K562 (cell line): ENCODE measurements around the gene CUL1. TPM values are rescaled to one million over a fixed set of nuclear protein-coding genes. Genes with fewer than 3 reads are reported as not detected.

Experiments
- CAMTA2 ChIP-seq: fragments of 250-450 bp; sonication (Bioruptor Pico); conservative IDR thresholded peaks from 2 replicates; pipeline ENCODE4 v1.5.1; 2022
- CBFA2T3 ChIP-seq: fragments of 450-650 bp; IDR thresholded peaks from 2 replicates; pipeline ENCODE4 v1.6.1; 2017
- CLOCK ChIP-seq: fragments of 250-450 bp; sonication (Bioruptor Pico); IDR thresholded peaks from 2 replicates; pipeline ENCODE4 v1.4.0; 2020; ENCODE audit warnings: mild to moderate bottlenecking, moderate library complexity, borderline replicate concordance
- CXXC5 ChIP-seq: fragments of 250-450 bp; sonication (Bioruptor Pico); IDR thresholded peaks from 2 replicates; pipeline ENCODE4 v1.8.0; 2022; ENCODE audit warnings: inconsistent platforms, mild to moderate bottlenecking, moderate library complexity
- DACH1 ChIP-seq: fragments of 450-650 bp; IDR thresholded peaks from 2 replicates; pipeline ENCODE4 v1.6.1; 2018; ENCODE audit not compliant: partially characterized antibody
- ELF2 ChIP-seq: fragments of 250-450 bp; sonication (Bioruptor Pico); IDR thresholded peaks from 2 replicates; pipeline ENCODE4 v1.5.0; 2021; ENCODE audit warnings: mild to moderate bottlenecking
- GATA2 ChIP-seq: sonication (generic); formaldehyde crosslinking; IDR thresholded peaks from 2 replicates; pipeline ENCODE4 v1.4.0; 2020; ENCODE audit warnings: mild to moderate bottlenecking, missing genetic modification reagents
- HDAC1 ChIP-seq, 2 experiments: fragments of 450-650 bp; IDR thresholded peaks; 2 replicates each; pipeline ENCODE4 v1.6.1; 2016 to 2017; ENCODE audit warnings: inconsistent platforms in 1 of 2, mild to moderate bottlenecking in 1 of 2, moderate library complexity in 1 of 2
- JUN ChIP-seq, 2 experiments: sonication (generic) in 1 of 2; formaldehyde crosslinking in 1 of 2; IDR thresholded peaks; 2 replicates each; pipeline versions ENCODE4 v1.6.1 to v1.8.0; 2012 to 2022; ENCODE audit warnings: borderline replicate concordance in 2 of 2, mild to moderate bottlenecking in 2 of 2, improper control_type of control experiment in 1 of 2, low read depth in 1 of 2, low read length in 1 of 2, missing genetic modification reagents in 1 of 2
- KDM5B ChIP-seq: fragments of 200-600 bp; sonication (generic); IDR thresholded peaks from 2 replicates; pipeline ENCODE4 v1.6.1; 2012; ENCODE audit warnings: low read depth, mild to moderate bottlenecking, moderate library complexity, low read length, control low read depth, inconsistent platforms; ENCODE audit not compliant: insufficient replicate concordance
- KLF16 ChIP-seq: IDR thresholded peaks from 2 replicates; pipeline ENCODE4 v1.6.1; 2016; ENCODE audit warnings: antibody characterized with exemption
- NR2C2 ChIP-seq, 2 experiments: fragments of 200-800 bp in 1 of 2; sonication (Bioruptor generic) in 1 of 2; sonication (generic) in 1 of 2; formaldehyde crosslinking in 1 of 2; IDR thresholded peaks; 2 replicates each; pipeline versions ENCODE4 v1.6.1 to v1.8.0; 2016 to 2022; ENCODE audit warnings: mild to moderate bottlenecking in 1 of 2, missing compliant biosample characterization in 1 of 2, missing genetic modification characterization in 1 of 2, missing genetic modification reagents in 1 of 2
- PCBP2 ChIP-seq: fragments of 200-400 bp; formaldehyde crosslinking; IDR thresholded peaks from 2 replicates; pipeline ENCODE4 v1.6.1; 2018; ENCODE audit warnings: low read length, low read depth, mild to moderate bottlenecking, moderate library complexity; ENCODE audit not compliant: poor library complexity, severe bottlenecking
- PML ChIP-seq: IDR thresholded peaks from 2 replicates; pipeline ENCODE4 v1.6.1; 2012; ENCODE audit warnings: low read length, inconsistent platforms
- RBBP5 ChIP-seq: fragments of 200-600 bp; sonication (generic); IDR thresholded peaks from 2 replicates; pipeline ENCODE4 v1.6.1; 2012; ENCODE audit warnings: borderline replicate concordance, mild to moderate bottlenecking, low read length, control low read depth, inconsistent platforms; ENCODE audit not compliant: insufficient read depth, poor library complexity, severe bottlenecking
- RBM25 ChIP-seq: fragments of 200-400 bp; formaldehyde crosslinking; IDR thresholded peaks from 2 replicates; pipeline ENCODE4 v1.6.1; 2018; ENCODE audit warnings: low read length, low read depth, moderate library complexity; ENCODE audit not compliant: severe bottlenecking
- RCOR1 ChIP-seq, 2 experiments: IDR thresholded peaks; 2 replicates each; pipeline ENCODE4 v1.6.1; 2012; ENCODE audit warnings: low read depth in 2 of 2, low read length in 2 of 2, borderline replicate concordance in 1 of 2, improper control_type of control experiment in 1 of 2
- SMAD2 ChIP-seq: fragments of 150-350 bp; IDR thresholded peaks from 2 replicates; pipeline ENCODE4 v1.6.1; 2014; ENCODE audit warnings: low read depth, mild to moderate bottlenecking, low read length
- TCF3 ChIP-seq: sonication (generic); formaldehyde crosslinking; IDR thresholded peaks from 2 replicates; pipeline ENCODE4 v1.4.0; 2020; ENCODE audit warnings: mild to moderate bottlenecking, missing genetic modification reagents
- TCF7 ChIP-seq: sonication (generic); IDR thresholded peaks from 2 replicates; pipeline ENCODE4 v1.6.1; 2016; ENCODE audit warnings: antibody characterized with exemption, borderline replicate concordance
- ZC3H4 ChIP-seq: sonication (generic); formaldehyde crosslinking; IDR thresholded peaks from 2 replicates; pipeline ENCODE4 v1.9.0; 2021; ENCODE audit warnings: missing genetic modification reagents, borderline replicate concordance
- ZNF134 ChIP-seq: fragments of 250-450 bp; sonication (Bioruptor Pico); conservative IDR thresholded peaks from 2 replicates; pipeline ENCODE4 v1.4.0; 2020
- ZNF395 ChIP-seq: fragments of 200-800 bp; sonication (Bioruptor generic); IDR thresholded peaks from 2 replicates; pipeline ENCODE4 v1.6.1; 2017; ENCODE audit warnings: missing genetic modification characterization, missing compliant biosample characterization
- ZNF449 ChIP-seq: fragments of 250-450 bp; sonication (Bioruptor Pico); IDR thresholded peaks from 2 replicates; pipeline ENCODE4 v1.8.0; 2022; ENCODE audit warnings: moderate library complexity, mild to moderate bottlenecking, inconsistent platforms
- polyA plus RNA-seq, 8 experiments: library from polyadenylated mRNA; depleted of rRNA in 4 of 8; stranded (reverse) in 5 of 8; unstranded in 3 of 8; fragments of >200 nt; fragmentation: Nextera tagmentation in 2 of 8; fragmentation: Illumina TruSeq in 1 of 8; extraction: Ambion mirVana in 2 of 8; extraction: Trizol in 1 of 8; gene quantifications; 2 replicates each; pipeline versions ENCODE4 v1.2.1 to v1.2.3, GENCODE V29; 2011 to 2014; ENCODE audit warnings: inconsistent platforms in 1 of 8, missing spikeins in 1 of 8
- total RNA-seq, 7 experiments: library from RNA; depleted of rRNA in 6 of 7; stranded (reverse); fragments of >200 nt in 6 of 7; fragmentation: Illumina TruSeq in 2 of 7; extraction: Trizol in 2 of 7; gene quantifications; 2 replicates each; pipeline versions ENCODE4 v1.2.1 to v1.2.3, GENCODE V29; 2011 to 2021; ENCODE audit warnings: low replicate concordance in 1 of 7

CUL1 gene
- total and polyA plus RNA-seq, 9 of the 15 experiments (the other 6 are each of a cell fraction or from before 2014, with no cell fraction given): 31.5 to 107 (median 96.5) TPM

GRCh38 chr7:148753224-148753623, 54.5 kb downstream of the CUL1 start (continued):
- no peak for TF ChIP-seq CLOCK (CRISPR knock-in tag)
- TF ChIP-seq JUN (IDR thresholded peaks at IDR 0.05; ENCODE audit: borderline replicate concordance, low read depth, low read length): no peak
- no peak for TF ChIP-seq JUN (CRISPR knock-in tag; IDR thresholded peaks at IDR 0.05; ENCODE audit: borderline replicate concordance)
- no peak for TF ChIP-seq NR2C2 (CRISPR knock-in tag; IDR thresholded peaks at IDR 0.05)
- no peak for TF ChIP-seq NR2C2 (tag; IDR thresholded peaks at IDR 0.05)
- peak; percentile 65 for TF ChIP-seq KLF16
- TF ChIP-seq TCF7: no peak
- TF ChIP-seq RBM25: no peak
- peak; percentile 50; the same call in 1 of the 2 replicates for TF ChIP-seq ZNF395 (CRISPR knock-in tag)
- TF ChIP-seq GATA2 (CRISPR knock-in tag): peak; percentile 48; the same call in 1 of the 2 replicates
- TF ChIP-seq PML: peak; percentile 67
- peak; percentile 72 for TF ChIP-seq ZNF134
- TF ChIP-seq CAMTA2: no peak
- TF ChIP-seq RCOR1 (IDR thresholded peaks at IDR 0.05; ENCODE audit: borderline replicate concordance in 1 of 2, low read depth in 2 of 2, low read length in 2 of 2): peak in 1 of 2 experiments; percentile 69; a peak in 1 of 4 replicates
- peak; percentile 84 for TF ChIP-seq CBFA2T3
- no peak for TF ChIP-seq ZNF449 (CRISPR knock-in tag)
- TF ChIP-seq ELF2 (CRISPR knock-in tag): no peak
- no peak for TF ChIP-seq CXXC5
- TF ChIP-seq TCF3: peak; percentile 89
- TF ChIP-seq RBBP5: no peak
- no peak for TF ChIP-seq ZC3H4 (CRISPR knock-in tag)
- TF ChIP-seq SMAD2: no peak
- TF ChIP-seq KDM5B: no peak
- TF ChIP-seq DACH1: peak; percentile 70
- TF ChIP-seq PCBP2: no peak
- TF ChIP-seq HDAC1 (IDR thresholded peaks at IDR 0.05): peak in 1 of 2 experiments; percentile 43; a peak in 1 of 4 replicates
